GM12872 (cell line): ENCODE results near the gene TPBGL.

ENCODE experiments used
- CTCF ChIP-seq: IDR thresholded peaks from 3 replicates; pipeline ENCODE4 v1.5.1; 2011; ENCODE audit warnings: low read depth, mild to moderate bottlenecking, low read length, moderate library complexity; ENCODE audit not compliant: insufficient read depth

The TPBGL gene

GRCh38 chr11:75214411-75214821, 26.2 kb upstream of the TPBGL start:
- TF ChIP-seq CTCF, result 0 out of 3 replicates have a peak, but pooled peaks have one; percentile 22

- no peak for TF ChIP-seq CTCF
Observed at GRCh38 chr11:75214843-75215242, 25.7 kb upstream of the TPBGL start.

- no peak for TF ChIP-seq CTCF
Observed at GRCh38 chr11:75219869-75220268, 20.7 kb upstream of the TPBGL start.

- no peak for TF ChIP-seq CTCF
Observed at GRCh38 chr11:75223954-75224643, 16.5 kb upstream of the TPBGL start.

- no peak for TF ChIP-seq CTCF
Observed at GRCh38 chr11:75225794-75226193, 14.8 kb upstream of the TPBGL start.

GRCh38 chr11:75229466-75229865, 11.1 kb upstream of the TPBGL start:
- TF ChIP-seq CTCF, result no peak

GRCh38 chr11:75230621-75231020, 10.0 kb upstream of the TPBGL start:
- TF ChIP-seq CTCF, result no peak

GRCh38 chr11:75233754-75234172, 6.8 kb upstream of the TPBGL start:
- no peak for TF ChIP-seq CTCF
